OCI-LY7 (cell line): ENCODE data around the gene DOCK1.

Experiments
- CTCF ChIP-seq: fragments of 200-600 bp; sonication (generic); conservative IDR thresholded peaks from 2 replicates; pipeline ENCODE4 v1.5.1; 2014; ENCODE audit warnings: mild to moderate bottlenecking, antibody characterized with exemption, low read length, moderate library complexity, mixed read lengths
- EZH2phosphoT487 ChIP-seq: fragments of 200-600 bp; sonication (generic); IDR thresholded peaks from 2 replicates; pipeline ENCODE4 v1.6.1; 2018; ENCODE audit warnings: low read depth, borderline replicate concordance, mild to moderate bottlenecking, mixed run types, antibody characterized with exemption, low read length, moderate library complexity, mixed read lengths

DNA sequence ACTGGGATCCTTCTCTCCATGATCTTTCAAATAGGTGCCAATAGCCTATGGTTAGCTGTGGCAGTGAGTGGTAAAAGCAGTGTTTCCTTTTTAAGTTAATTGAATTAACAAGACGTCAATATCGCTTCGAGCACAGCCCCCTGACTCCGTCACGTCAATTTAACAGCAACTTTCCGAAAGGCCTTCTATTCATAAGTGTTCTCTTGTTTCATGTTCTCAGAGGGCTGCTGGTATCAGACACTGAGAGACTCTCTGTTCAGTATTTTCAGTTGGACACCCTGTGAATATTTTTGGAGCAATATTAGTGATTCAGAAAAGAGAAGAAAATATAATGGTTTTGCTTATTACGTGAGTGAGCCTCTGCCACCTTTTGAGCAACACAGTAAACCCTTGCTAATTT, 465.4 kb downstream of the DOCK1 start:
- TF ChIP-seq CTCF (no peak), EZH2phosphoT487 (no peak)
